DMS79 (cell line): ENCODE measurements around the gene EPHB6.

ENCODE experiments used
- DNase-seq: peaks from one replicate; lab custom pipeline; 2025; lab: John Stamatoyannopoulos, UW

Gene EPHB6

GRCh38 chr7:142833174-142834048 lies 21.5 kb upstream of the EPHB6 start:
- DNase-seq = no peak

GRCh38 chr7:142835487-142835886 lies 19.4 kb upstream of the EPHB6 start:
- no peak for DNase-seq

GRCh38 chr7:142836426-142836825 lies 18.4 kb upstream of the EPHB6 start:
- no peak for DNase-seq

- no peak for DNase-seq
These were observed 16.2 kb upstream of the EPHB6 start for GRCh38 chr7:142838461-142839213.

GRCh38 chr7:142842251-142842766 lies 12.6 kb upstream of the EPHB6 start:
- no peak for DNase-seq

- no peak for DNase-seq
These were observed 7.5 kb upstream of the EPHB6 start for GRCh38 chr7:142847353-142847752.

GRCh38 chr7:142851269-142851668 lies 3.6 kb upstream of the EPHB6 start:
- no peak for DNase-seq

- no peak for DNase-seq
These were observed 3.0 kb upstream of the EPHB6 start for GRCh38 chr7:142851919-142852318.

GRCh38 chr7:142853739-142854371 lies 1.0 kb upstream of the EPHB6 start:
- peak; percentile 42 for DNase-seq

- DNase-seq = no peak
These were observed 353 bp downstream of the EPHB6 start for GRCh38 chr7:142855114-142855743.

GRCh38 chr7:142855756-142856564 lies 1.1 kb downstream of the EPHB6 start:
- no peak for DNase-seq

- no peak for DNase-seq
These were observed 1.8 kb downstream of the EPHB6 start for GRCh38 chr7:142856565-142857245.

GRCh38 chr7:142857625-142858024 lies 2.7 kb downstream of the EPHB6 start:
- DNase-seq = no peak

GRCh38 chr7:142859411-142859810 lies 4.5 kb downstream of the EPHB6 start:
- no peak for DNase-seq

- DNase-seq = peak; percentile 77
These were observed 5.0 kb downstream of the EPHB6 start for GRCh38 chr7:142859829-142860228.

- DNase-seq = no peak
These were observed 6.1 kb downstream of the EPHB6 start for GRCh38 chr7:142860968-142861367.

GRCh38 chr7:142862351-142862750 lies 7.5 kb downstream of the EPHB6 start:
- DNase-seq = no peak

GRCh38 chr7:142862786-142863400 lies 8.0 kb downstream of the EPHB6 start:
- DNase-seq = no peak

- DNase-seq = no peak
These were observed 9.2 kb downstream of the EPHB6 start for GRCh38 chr7:142863891-142864685.
